H1 (cell line): Measurements from ENCODE around the gene ADAMTS3. TPM values are rescaled to one million over a fixed set of nuclear protein-coding genes. Genes with fewer than 3 reads are reported as not detected.

Source experiments
- CTCF ChIA-PET: fragments of 300-600 bp; sonication (Branson Sonifier 250); formaldehyde crosslinking; loops from one replicate; lab custom pipeline; 2021; ENCODE audit not compliant: partially characterized antibody; lab: Charles Lee
- POLR2A ChIA-PET: fragments of 300-600 bp; sonication (Branson Sonifier 250); formaldehyde crosslinking; loops from one replicate; lab custom pipeline; 2021; ENCODE audit warnings: inconsistent platforms; ENCODE audit not compliant: partially characterized antibody; lab: Charles Lee
- DNase-seq, 2 experiments: peaks; one replicate each; pipeline versions ENCODE4 v3.0.0 to v3.0.0-alpha.2; 2010 to 2022; ENCODE audit warnings: low spot score in 2 of 2, low read depth in 1 of 2, mixed read lengths in 1 of 2
- FAIRE-seq: peaks from 2 replicates; lab custom pipeline; 2011; peaks lifted over from hg19 to GRCh38; lab: Jason Lieb, UNC
- H2AFZ ChIP-seq: 2 replicates; pipeline ENCODE4 v1.8.1; 2012; ENCODE audit warnings: low read length, inconsistent platforms
- H2AK5ac ChIP-seq: 2 replicates; pipeline ENCODE4 v1.6.1; 2013; ENCODE audit warnings: low read depth, low read length
- H2BK120ac ChIP-seq: replicated peaks from 2 replicates; pipeline ENCODE3; 2013; ENCODE audit warnings: low read depth, low read length, inconsistent platforms
- H2BK12ac ChIP-seq: 2 replicates; pipeline ENCODE4 v1.6.1; 2013; ENCODE audit warnings: low read depth, low read length
- H2BK15ac ChIP-seq: 2 replicates; pipeline ENCODE4 v1.6.1; 2013; ENCODE audit warnings: low read length
- H2BK20ac ChIP-seq: 2 replicates; pipeline ENCODE4 v1.6.1; 2013; ENCODE audit warnings: low read length
- H2BK5ac ChIP-seq: 2 replicates; pipeline ENCODE4 v1.6.1; 2013; ENCODE audit warnings: low read depth, low read length
- H3K14ac ChIP-seq: 2 replicates; pipeline ENCODE4 v1.6.1; 2013; ENCODE audit warnings: inconsistent platforms; ENCODE audit not compliant: insufficient read length
- H3K18ac ChIP-seq: 2 replicates; pipeline ENCODE4 v1.6.1; 2013; ENCODE audit warnings: low read length; ENCODE audit errors: extremely low read depth
- H3K23ac ChIP-seq: 2 replicates; pipeline ENCODE4 v1.6.1; 2013; ENCODE audit warnings: inconsistent platforms; ENCODE audit not compliant: insufficient read length
- H3K23me2 ChIP-seq: 2 replicates; pipeline ENCODE4 v1.6.1; 2013; ENCODE audit warnings: low read depth, low read length
- H3K27ac ChIP-seq: 2 replicates; pipeline ENCODE4 v1.6.1; 2011; ENCODE audit warnings: low read depth, low read length, inconsistent platforms
- H3K27me3 ChIP-seq, 4 experiments: replicated peaks in 1 of 4; 1 replicate in 1 of 4; 2 replicates in 3 of 4; pipeline versions ENCODE4 v1.6.1 to v1.8.1; 2011 to 2013; ENCODE audit warnings: low read length in 3 of 4, mild to moderate bottlenecking in 3 of 4, inconsistent platforms in 2 of 4, mixed read lengths in 2 of 4, moderate library complexity in 1 of 4; ENCODE audit not compliant: control insufficient read depth in 3 of 4, insufficient read depth in 3 of 4; ENCODE audit errors: extremely low read depth in 1 of 4
- H3K36me3 ChIP-seq, 4 experiments: 2 replicates each; pipeline versions ENCODE4 v1.6.1 to v1.8.1; 2011 to 2013; ENCODE audit warnings: mild to moderate bottlenecking in 4 of 4, low read length in 3 of 4, moderate library complexity in 2 of 4, control low read depth in 1 of 4, inconsistent platforms in 1 of 4; ENCODE audit not compliant: insufficient read depth in 4 of 4, control insufficient read depth in 2 of 4
- H3K4ac ChIP-seq: replicated peaks from 2 replicates; pipeline ENCODE3; 2013; ENCODE audit warnings: low read length, low read depth, mixed read lengths, inconsistent platforms; ENCODE audit not compliant: insufficient read length
- H3K4me1 ChIP-seq, 4 experiments: replicated peaks in 1 of 4; 1 replicate in 1 of 4; 2 replicates in 3 of 4; pipeline versions ENCODE4 v1.6.1 to v1.8.1; 2011 to 2013; ENCODE audit warnings: low read length in 3 of 4, inconsistent platforms in 2 of 4, mixed read lengths in 1 of 4; ENCODE audit not compliant: insufficient read depth in 4 of 4, control insufficient read depth in 3 of 4
- H3K4me2 ChIP-seq, 2 experiments: 2 replicates each; pipeline versions ENCODE4 v1.6.1 to v1.8.1; 2011 to 2013; ENCODE audit warnings: low read depth in 2 of 2, low read length in 2 of 2, control low read depth in 1 of 2, inconsistent platforms in 1 of 2, mild to moderate bottlenecking in 1 of 2; ENCODE audit not compliant: insufficient read depth in 1 of 2
- H3K4me3 ChIP-seq, 4 experiments: fragments of 200-600, 300-600 bp in 1 of 4; sonication (generic), shearing (Covaris generic), sonication (Bioruptor Twin) in 1 of 4; 2 replicates each; pipeline versions ENCODE4 v1.5.1 to v1.8.1; 2011 to 2016; ENCODE audit warnings: low read length in 4 of 4, low read depth in 3 of 4, control low read depth in 2 of 4, inconsistent platforms in 2 of 4, mild to moderate bottlenecking in 2 of 4, mixed read lengths in 1 of 4, moderate library complexity in 1 of 4; ENCODE audit not compliant: insufficient read depth in 2 of 4; ENCODE audit errors: extremely low read depth in 1 of 4
- H3K56ac ChIP-seq: replicated peaks from 2 replicates; pipeline ENCODE3; 2013; ENCODE audit warnings: low read depth, mild to moderate bottlenecking, mixed read lengths, low read length, inconsistent platforms; ENCODE audit not compliant: insufficient read length
- H3K79me1 ChIP-seq: 2 replicates; pipeline ENCODE4 v1.6.1; 2013; ENCODE audit warnings: low read depth, low read length, control low read depth
- H3K79me2 ChIP-seq, 2 experiments: 2 replicates each; pipeline versions ENCODE4 v1.6.1 to v1.8.1; 2012 to 2013; ENCODE audit warnings: low read length in 2 of 2, mild to moderate bottlenecking in 2 of 2, inconsistent platforms in 1 of 2; ENCODE audit not compliant: insufficient read depth in 2 of 2, control insufficient read depth in 1 of 2
- H3K9ac ChIP-seq, 4 experiments: replicated peaks in 1 of 4; 1 replicate in 1 of 4; 2 replicates in 3 of 4; pipeline versions ENCODE4 v1.6.1 to v1.8.1; 2011 to 2013; ENCODE audit warnings: low read depth in 3 of 4, low read length in 3 of 4, control low read depth in 2 of 4, mild to moderate bottlenecking in 2 of 4, moderate library complexity in 2 of 4, inconsistent platforms in 1 of 4; ENCODE audit errors: extremely low read depth in 1 of 4
- H3K9me3 ChIP-seq, 2 experiments: 2 replicates each; pipeline versions ENCODE4 v1.6.1 to v1.8.1; 2012 to 2013; ENCODE audit warnings: mild to moderate bottlenecking in 2 of 2, moderate library complexity in 2 of 2, control low read depth in 1 of 2, inconsistent platforms in 1 of 2, low read depth in 1 of 2, low read length in 1 of 2, mixed read lengths in 1 of 2; ENCODE audit not compliant: insufficient read depth in 2 of 2
- H4K20me1 ChIP-seq, 2 experiments: replicated peaks in 1 of 2; 2 replicates each; pipeline versions ENCODE3 to v1.8.1; 2011 to 2013; ENCODE audit warnings: inconsistent platforms in 2 of 2, low read length in 2 of 2, mild to moderate bottlenecking in 1 of 2; ENCODE audit not compliant: insufficient read depth in 2 of 2, control insufficient read depth in 1 of 2
- H4K5ac ChIP-seq: 2 replicates; pipeline ENCODE4 v1.6.1; 2013; ENCODE audit warnings: low read length, low read depth, mixed read lengths, inconsistent platforms; ENCODE audit not compliant: insufficient read length
- H4K8ac ChIP-seq: 2 replicates; pipeline ENCODE4 v1.8.0; 2013; ENCODE audit warnings: mild to moderate bottlenecking, moderate library complexity, low read length, inconsistent platforms; ENCODE audit not compliant: insufficient read depth; ENCODE audit errors: extremely low read depth
- H4K91ac ChIP-seq: replicated peaks from 2 replicates; pipeline ENCODE3; 2013; ENCODE audit warnings: low read length, mixed read lengths, inconsistent platforms; ENCODE audit not compliant: insufficient read length
- BRCA1 ChIP-seq: IDR thresholded peaks from 2 replicates; pipeline ENCODE4 v1.6.1; 2012; ENCODE audit warnings: low read depth, low read length, improper control_type of control experiment
- CBX8 ChIP-seq: fragments of 300-800, 300-1000 bp; sonication (generic); IDR thresholded peaks from 2 replicates; pipeline ENCODE4 v1.7.1; 2016; ENCODE audit warnings: low read depth, low read length, borderline replicate concordance
- CEBPB ChIP-seq: IDR thresholded peaks from 2 replicates; pipeline ENCODE4 v1.6.1; 2012; ENCODE audit warnings: low read depth, low read length
- EZH2 ChIP-seq: fragments of 200-600 bp; sonication (generic); IDR thresholded peaks from 2 replicates; pipeline ENCODE4 v1.7.1; 2012; ENCODE audit warnings: low read depth, mild to moderate bottlenecking, moderate library complexity, low read length, inconsistent platforms; ENCODE audit not compliant: severe bottlenecking
- FOSL1 ChIP-seq: IDR thresholded peaks from 2 replicates; pipeline ENCODE4 v1.6.1; 2011; ENCODE audit warnings: mild to moderate bottlenecking, low read depth, low read length, moderate library complexity; ENCODE audit not compliant: insufficient read depth
- POLR2AphosphoS5 ChIP-seq: IDR thresholded peaks from 2 replicates; pipeline ENCODE4 v1.6.1; 2011; ENCODE audit warnings: low read depth, low read length
- RAD21 ChIP-seq, 2 experiments: IDR thresholded peaks in 1 of 2; conservative IDR thresholded peaks in 1 of 2; 2 replicates each; pipeline ENCODE4 v1.6.1; 2011; ENCODE audit warnings: low read depth in 2 of 2, low read length in 2 of 2, improper control_type of control experiment in 1 of 2, inconsistent platforms in 1 of 2, mild to moderate bottlenecking in 1 of 2, moderate library complexity in 1 of 2
- RBBP5 ChIP-seq: IDR thresholded peaks from 2 replicates; pipeline ENCODE4 v1.7.1; 2012; ENCODE audit warnings: low read depth, mild to moderate bottlenecking, inconsistent platforms, low read length, moderate library complexity, borderline replicate concordance
- RNF2 ChIP-seq: fragments of 200-900, 300-1000 bp; sonication (generic); IDR thresholded peaks from 2 replicates; pipeline ENCODE4 v1.7.1; 2016; ENCODE audit warnings: borderline replicate concordance, low read depth, mild to moderate bottlenecking, antibody characterized with exemption, low read length; ENCODE audit not compliant: poor library complexity, severe bottlenecking; ENCODE audit errors: missing control alignments
- SIN3A ChIP-seq, 2 experiments: IDR thresholded peaks in 1 of 2; conservative IDR thresholded peaks in 1 of 2; 2 replicates each; pipeline ENCODE4 v1.6.1; 2011 to 2012; ENCODE audit warnings: low read length in 2 of 2, improper control_type of control experiment in 1 of 2, low read depth in 1 of 2, mild to moderate bottlenecking in 1 of 2
- SP4 ChIP-seq: IDR thresholded peaks from 2 replicates; pipeline ENCODE4 v1.6.1; 2012; ENCODE audit warnings: low read length, inconsistent platforms
- TCF12 ChIP-seq: IDR thresholded peaks from 2 replicates; pipeline ENCODE4 v1.6.1; 2011; ENCODE audit warnings: low read depth, mild to moderate bottlenecking, low read length
- TEAD4 ChIP-seq: IDR thresholded peaks from 2 replicates; pipeline ENCODE4 v1.6.1; 2012; ENCODE audit warnings: low read depth, low read length, inconsistent platforms, mixed read lengths
- WGBS, 2 experiments: shearing (Covaris generic) in 1 of 2; methylation state at CpG; one replicate each; pipeline versions ENCODE4 v1.1.6 to v1.1.7; 2013 to 2015; ENCODE audit warnings: low lambda C conversion rate in 2 of 2, mixed read lengths in 2 of 2, inconsistent platforms in 1 of 2, low coverage in 1 of 2, missing lambda C conversion rate in 1 of 2; ENCODE audit not compliant: insufficient replicate concordance in 2 of 2, insufficient coverage in 1 of 2, insufficient read length in 1 of 2; ENCODE audit errors: extremely low coverage in 1 of 2, missing lambda C conversion rate in 1 of 2; 5-methylcytosine and 5-hydroxymethylcytosine counted together
- polyA plus RNA-seq, 7 experiments: library from polyadenylated mRNA; depleted of rRNA in 3 of 7; stranded (reverse) in 5 of 7; unstranded in 2 of 7; fragments of >200 nt in 5 of 7; fragments of 200-250 nt in 2 of 7; gene quantifications; 1 replicate in 5 of 7; 2 replicates in 1 of 7; 4 replicates in 1 of 7; pipeline versions ENCODE4 v1.2.1 to v1.2.3, GENCODE V29; 2011 to 2013; ENCODE audit warnings: missing spikeins in 2 of 7, mixed read lengths in 2 of 7
- total RNA-seq: library from RNA; stranded (reverse); fragmentation: NEBNext Ultra II Directional; extraction: Animal tissue kit (Norgen Biotek cat#: 25700); gene quantifications from 2 replicates; pipeline ENCODE4 v1.2.1, GENCODE V29; 2021
- TF ChIP-seq, protein P1 (sequence below): IDR thresholded peaks from 2 replicates; pipeline ENCODE4 v1.6.1; 2011; ENCODE audit warnings: low read depth, mild to moderate bottlenecking, low read length; ENCODE audit not compliant: insufficient read depth

ADAMTS3 gene
- total and polyA plus RNA-seq, 2 of the 8 experiments (the other 6 are each of a cell fraction or from before 2014, with no cell fraction given), result 1.3 to 3.4 TPM

DNA sequence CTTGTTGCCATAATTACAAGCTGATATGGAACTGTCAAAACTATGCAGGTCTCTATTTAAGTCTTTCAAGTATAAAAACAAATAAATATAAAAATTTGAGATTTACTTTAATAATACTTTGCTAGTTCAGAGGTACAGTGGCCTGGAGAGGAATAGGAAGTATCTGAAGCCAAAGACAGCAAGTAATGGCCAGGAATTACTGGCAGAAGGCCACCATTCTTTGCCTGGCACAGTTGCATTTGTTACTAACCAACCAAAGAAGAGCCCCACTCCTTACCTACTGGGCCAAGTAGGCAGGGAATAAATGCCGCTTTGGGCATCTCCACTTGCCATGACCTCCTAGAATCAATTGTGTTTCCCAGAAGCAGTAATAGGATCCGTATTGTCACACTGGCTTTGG is 13.8 kb upstream of the ADAMTS3 start:
- Histone ChIP-seq H3K36me3 (no peaks in the 10 kb centered on the region), H3K18ac (no peak overlapping the region), H2BK5ac (no peak overlapping the region), H3K4me1 (no peaks in the 10 kb centered on the region), H2AK5ac (no peak overlapping the region), H4K20me1 (no peaks in the 10 kb centered on the region), H2BK120ac (no peak overlapping the region), H2BK15ac (no peak overlapping the region), H3K4ac (no peak overlapping the region), H3K79me1 (no peaks in the 10 kb centered on the region), H3K56ac (no peak overlapping the region), H3K4me2 (no peak overlapping the region), H4K8ac (no peak overlapping the region), H2BK12ac (no peak overlapping the region), H3K27me3 (no peaks in the 10 kb centered on the region), H4K91ac (no peak overlapping the region), H3K4me3 (no peak overlapping the region), H3K14ac (no peak overlapping the region), H3K23ac (no peak overlapping the region), H3K27ac (no peak overlapping the region), H3K23me2 (no peaks in the 10 kb centered on the region), H2BK20ac (no peak overlapping the region), H2AFZ (no peak overlapping the region), H3K9ac (no peak overlapping the region), H3K9me3 (no peaks in the 10 kb centered on the region), H4K5ac (no peak overlapping the region), H3K79me2 (no peaks in the 10 kb centered on the region)
- no peak for DNase-seq
- no peak for FAIRE-seq
- WGBS, 2 experiments, result 0% methylated on average over 2 of the region's 2 CpGs; no CpG with 5 or more reads in 1 of the 2 experiments
- CTCF ChIA-PET, result no interaction called here
- POLR2A ChIA-PET, result no interaction called here
- TF ChIP-seq CBX8, result no peak
- TF ChIP-seq FOSL1, result no peak
- TF ChIP-seq CEBPB, result no peak
- TF ChIP-seq TCF12, result no peak
- TF ChIP-seq, protein P1, sequence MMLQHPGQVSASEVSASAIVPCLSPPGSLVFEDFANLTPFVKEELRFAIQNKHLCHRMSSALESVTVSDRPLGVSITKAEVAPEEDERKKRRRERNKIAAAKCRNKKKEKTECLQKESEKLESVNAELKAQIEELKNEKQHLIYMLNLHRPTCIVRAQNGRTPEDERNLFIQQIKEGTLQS, result no peak
- TF ChIP-seq RAD21 (IDR thresholded peaks at IDR 0.05 in 1 of 2, conservative IDR thresholded peaks at IDR 0.05 in 1 of 2; ENCODE audit: low read depth in 2 of 2, low read length in 2 of 2), result no peak
- TF ChIP-seq SIN3A (conservative IDR thresholded peaks at IDR 0.05 in 1 of 2, IDR thresholded peaks at IDR 0.05 in 1 of 2; ENCODE audit: low read depth in 1 of 2, low read length in 2 of 2), result no peak
- no peak for TF ChIP-seq TEAD4
- no peak for TF ChIP-seq RNF2
- TF ChIP-seq EZH2, result no peak
- no peak for TF ChIP-seq RBBP5
- no peak for TF ChIP-seq BRCA1
- TF ChIP-seq SP4, result no peak
- no peak for TF ChIP-seq POLR2AphosphoS5
